Fibroblast of mammary gland (primary cell): ENCODE measurements around the gene TAF3.

Source experiments
- DNase-seq: peaks from one replicate; pipeline ENCODE4 v3.0.0-alpha.2; 2010; ENCODE audit warnings: low read depth
- H3K4me3 ChIP-seq: 2 replicates; pipeline ENCODE4 v1.5.1; 2011; ENCODE audit warnings: low read depth, mild to moderate bottlenecking, low read length, moderate library complexity; ENCODE audit not compliant: control insufficient read depth
- CTCF ChIP-seq: conservative IDR thresholded peaks from 2 replicates; pipeline ENCODE4 v1.5.1; 2011; ENCODE audit warnings: low read depth, low read length, inconsistent platforms; ENCODE audit not compliant: control insufficient read depth, insufficient read depth

Gene TAF3

GRCh38 chr10:8044908-8045725 lies 226.8 kb downstream of the TAF3 start:
- peak overlapping the region; percentile 7 for H3K4me3 ChIP-seq
- no peak for TF ChIP-seq CTCF
- DNase-seq: no peak

GRCh38 chr10:8045726-8046494 lies 227.6 kb downstream of the TAF3 start:
- TF ChIP-seq CTCF: no peak
- DNase-seq: no peak
- H3K4me3 ChIP-seq: no peak overlapping the region

GRCh38 chr10:8047452-8048280 lies 229.4 kb downstream of the TAF3 start:
- TF ChIP-seq CTCF: no peak

GRCh38 chr10:8048281-8049008 lies 230.1 kb downstream of the TAF3 start:
- H3K4me3 ChIP-seq: no peak overlapping the region

More at GRCh38 chr10:8047452-8048280, 229.4 kb downstream of the TAF3 start:
- H3K4me3 ChIP-seq: no peak overlapping the region
- no peak for DNase-seq

GRCh38 chr10:8049045-8049864 lies 230.9 kb downstream of the TAF3 start:
- no peak for DNase-seq
- no peak for TF ChIP-seq CTCF
- no peak overlapping the region for H3K4me3 ChIP-seq

More at GRCh38 chr10:8048281-8049008, 230.1 kb downstream of the TAF3 start:
- DNase-seq: no peak
- no peak for TF ChIP-seq CTCF
